HEK293 (cell line): ENCODE data around the gene CRTC1.

Source experiments
- CTCF ChIA-PET: fragments of 350-600 bp; formaldehyde crosslinking; extraction: SDS; loops from one replicate; lab custom pipeline; 2021; ENCODE audit warnings: antibody characterized with exemption; lab: Yijun Ruan, JAX
- POLR2A ChIA-PET: fragments of 300-600 bp; formaldehyde crosslinking; extraction: SDS; loops from one replicate; lab custom pipeline; 2020; ENCODE audit warnings: antibody characterized with exemption, inconsistent platforms; lab: Yijun Ruan, JAX
- H3K27ac ChIP-seq: fragments of 200-500 bp; sonication (Bioruptor generic); 2 replicates; pipeline ENCODE4 v1.5.1; 2014; ENCODE audit warnings: low read depth, low read length, control low read depth, inconsistent platforms; ENCODE audit errors: extremely low read depth
- H3K36me3 ChIP-seq, 2 experiments: fragments of 200-500 bp in 1 of 2; sonication (Bioruptor generic) in 1 of 2; 1 replicate in 1 of 2; 2 replicates in 1 of 2; pipeline ENCODE4 v1.5.1; 2014 to 2017; ENCODE audit warnings: inconsistent platforms in 2 of 2, low read length in 2 of 2; ENCODE audit not compliant: control insufficient read depth in 2 of 2, insufficient read depth in 1 of 2
- H3K4me1 ChIP-seq: fragments of 200-500 bp; sonication (Bioruptor generic); 2 replicates; pipeline ENCODE4 v1.5.1; 2014; ENCODE audit warnings: mild to moderate bottlenecking, low read length, inconsistent platforms; ENCODE audit not compliant: control insufficient read depth, insufficient read depth
- H3K4me3 ChIP-seq: 2 replicates; pipeline ENCODE4 v1.5.1; 2011; ENCODE audit warnings: low read depth, mild to moderate bottlenecking, control low read depth, low read length, moderate library complexity
- H3K9me3 ChIP-seq: fragments of 200-500 bp; sonication (Bioruptor generic); 2 replicates; pipeline ENCODE4 v1.5.1; 2014; ENCODE audit warnings: low read depth, low read length, inconsistent platforms; ENCODE audit not compliant: control insufficient read depth, insufficient read depth
- AEBP2 ChIP-seq: fragments of 450-650 bp; formaldehyde crosslinking; IDR thresholded peaks from 2 replicates; pipeline ENCODE4 v1.5.1; 2016; ENCODE audit warnings: missing biosample characterization, missing genetic modification characterization, borderline replicate concordance
- BCL11A ChIP-seq: fragments of 450-650 bp; formaldehyde crosslinking; IDR thresholded peaks from 2 replicates; pipeline ENCODE4 v1.5.1; 2016; ENCODE audit warnings: low read depth, missing biosample characterization, missing genetic modification characterization
- HOXC10 ChIP-seq: sonication (generic); formaldehyde crosslinking; IDR thresholded peaks from 2 replicates; pipeline ENCODE4 v1.8.1; 2023; ENCODE audit warnings: mild to moderate bottlenecking, missing genetic modification reagents
- IKZF3 ChIP-seq: fragments of 450-650 bp; IDR thresholded peaks from 2 replicates; pipeline ENCODE4 v1.5.0; 2018; ENCODE audit warnings: missing biosample characterization, mild to moderate bottlenecking, missing genetic modification characterization, moderate library complexity
- SETDB1 ChIP-seq: IDR thresholded peaks from one replicate; pipeline ENCODE4 v1.6.1; 2017; ENCODE audit warnings: mild to moderate bottlenecking, low read length, moderate library complexity, mixed read lengths; ENCODE audit not compliant: insufficient read length
- SP2 ChIP-seq: fragments of 450-650 bp; formaldehyde crosslinking; IDR thresholded peaks from 2 replicates; pipeline ENCODE4 v1.5.1; 2016; ENCODE audit warnings: missing biosample characterization, missing genetic modification characterization
- SP3 ChIP-seq: fragments of 450-650 bp; formaldehyde crosslinking; IDR thresholded peaks from 2 replicates; pipeline ENCODE4 v1.5.1; 2016; ENCODE audit warnings: missing biosample characterization, missing genetic modification characterization
- ZBTB44 ChIP-seq: fragments of 450-650 bp; IDR thresholded peaks from 2 replicates; pipeline ENCODE4 v1.5.1; 2018; ENCODE audit warnings: missing biosample characterization, mild to moderate bottlenecking, missing genetic modification characterization
- ZBTB48 ChIP-seq: fragments of 450-650 bp; formaldehyde crosslinking; IDR thresholded peaks from 2 replicates; pipeline ENCODE4 v1.5.1; 2016; ENCODE audit warnings: missing biosample characterization, missing genetic modification characterization
- ZFHX2 ChIP-seq: fragments of 450-650 bp; formaldehyde crosslinking; conservative IDR thresholded peaks from 2 replicates; pipeline ENCODE4 v1.5.1; 2016; ENCODE audit warnings: missing biosample characterization, missing genetic modification characterization
- ZFP37 ChIP-seq: fragments of 450-650 bp; formaldehyde crosslinking; IDR thresholded peaks from 2 replicates; pipeline ENCODE4 v1.5.1; 2016; ENCODE audit warnings: missing biosample characterization, missing genetic modification characterization
- ZNF10 ChIP-seq: fragments of 450-650 bp; formaldehyde crosslinking; IDR thresholded peaks from 2 replicates; pipeline ENCODE4 v1.5.1; 2017; ENCODE audit warnings: missing biosample characterization, missing genetic modification characterization
- ZNF114 ChIP-seq: fragments of 450-650 bp; formaldehyde crosslinking; IDR thresholded peaks from 2 replicates; pipeline ENCODE4 v1.5.0; 2017; ENCODE audit warnings: missing biosample characterization, missing genetic modification characterization
- ZNF175 ChIP-seq: fragments of 450-650 bp; formaldehyde crosslinking; IDR thresholded peaks from 2 replicates; pipeline ENCODE4 v1.5.1; 2016; ENCODE audit warnings: missing biosample characterization, missing genetic modification characterization
- ZNF19 ChIP-seq: fragments of 450-650 bp; formaldehyde crosslinking; IDR thresholded peaks from 2 replicates; pipeline ENCODE4; 2016; ENCODE audit warnings: missing biosample characterization, missing genetic modification characterization, low read depth
- ZNF2 ChIP-seq: fragments of 450-650 bp; formaldehyde crosslinking; IDR thresholded peaks from 2 replicates; pipeline ENCODE4 v1.5.1; 2016; ENCODE audit warnings: missing biosample characterization, missing genetic modification characterization
- ZNF223 ChIP-seq: fragments of 450-650 bp; formaldehyde crosslinking; IDR thresholded peaks from 2 replicates; pipeline ENCODE4 v1.5.1; 2016; ENCODE audit warnings: missing biosample characterization, missing genetic modification characterization
- ZNF302 ChIP-seq: fragments of 450-650 bp; formaldehyde crosslinking; IDR thresholded peaks from 2 replicates; pipeline ENCODE4 v1.5.1; 2016; ENCODE audit warnings: missing biosample characterization, missing genetic modification characterization, low read depth
- ZNF37A ChIP-seq: fragments of 450-650 bp; IDR thresholded peaks from 2 replicates; pipeline ENCODE4 v1.5.1; 2018; ENCODE audit warnings: missing biosample characterization, missing genetic modification characterization
- ZNF394 ChIP-seq: fragments of 450-650 bp; formaldehyde crosslinking; IDR thresholded peaks from 2 replicates; pipeline ENCODE4 v1.5.1; 2016; ENCODE audit warnings: missing biosample characterization, missing genetic modification characterization, mild to moderate bottlenecking, moderate library complexity, borderline replicate concordance
- ZNF658 ChIP-seq: fragments of 450-650 bp; formaldehyde crosslinking; IDR thresholded peaks from 2 replicates; pipeline ENCODE4; 2016; ENCODE audit warnings: missing biosample characterization, missing genetic modification characterization
- ZNF664 ChIP-seq: fragments of 450-650 bp; formaldehyde crosslinking; IDR thresholded peaks from 2 replicates; pipeline ENCODE4 v1.5.1; 2016; ENCODE audit warnings: missing biosample characterization, missing genetic modification characterization
- ZNF747 ChIP-seq: fragments of 450-650 bp; formaldehyde crosslinking; IDR thresholded peaks from 2 replicates; pipeline ENCODE4 v1.5.1; 2016; ENCODE audit warnings: missing biosample characterization, missing genetic modification characterization
- TF ChIP-seq, protein P1 (sequence below): fragments of 450-650 bp; formaldehyde crosslinking; IDR thresholded peaks from 2 replicates; pipeline ENCODE4 v1.5.1; 2017; ENCODE audit warnings: missing biosample characterization, missing genetic modification characterization
- TF ChIP-seq, protein P2 (sequence below): fragments of 450-650 bp; formaldehyde crosslinking; IDR thresholded peaks from 2 replicates; pipeline ENCODE4 v1.5.1; 2016; ENCODE audit warnings: missing biosample characterization, missing genetic modification characterization
- TF ChIP-seq, protein P3 (sequence below): fragments of 450-650 bp; formaldehyde crosslinking; IDR thresholded peaks from 2 replicates; pipeline ENCODE4 v1.5.1; 2016; ENCODE audit warnings: missing biosample characterization, missing genetic modification characterization
- TF ChIP-seq, protein P4 (sequence below): fragments of 450-650 bp; formaldehyde crosslinking; IDR thresholded peaks from 2 replicates; pipeline ENCODE4 v1.5.1; 2016; ENCODE audit warnings: missing biosample characterization, missing genetic modification characterization, low read depth

Gene CRTC1

GRCh38 chr19:18773682-18774081 lies 90.2 kb downstream of the CRTC1 start:
- CTCF ChIA-PET, result interaction anchor here (0.5 to 1.1 kb wide), 4 partner anchors 72 to 96 kb away, joined by 3 to 7 read pairs (median 7); no protein-coding TSS in a partner anchor
- no peak overlapping the region for H3K27ac ChIP-seq
- no peaks in the 10 kb centered on the region for H3K4me1 ChIP-seq
- H3K9me3 ChIP-seq, result no peaks in the 10 kb centered on the region
- no peak overlapping the region for H3K4me3 ChIP-seq
- no peaks in the 10 kb centered on the region for H3K36me3 ChIP-seq
- POLR2A ChIA-PET, result no interaction called here
- no peak for TF ChIP-seq ZNF223
- TF ChIP-seq HOXC10 (CRISPR knock-in tag), result no peak
- TF ChIP-seq SP2 (tag by site-specific recombination), result no peak
- no peak for TF ChIP-seq ZNF394 (tag by site-specific recombination)
- no peak for TF ChIP-seq ZNF664 (tag by site-specific recombination)
- no peak for TF ChIP-seq ZNF114 (tag by site-specific recombination)
- TF ChIP-seq ZNF302 (tag by site-specific recombination), result no peak
- no peak for TF ChIP-seq SETDB1
- no peak for TF ChIP-seq ZNF747 (tag by site-specific recombination)
- no peak for TF ChIP-seq ZBTB44
- no peak for TF ChIP-seq ZNF19 (tag by site-specific recombination)
- TF ChIP-seq BCL11A (tag by site-specific recombination), result no peak
- TF ChIP-seq, protein P1, sequence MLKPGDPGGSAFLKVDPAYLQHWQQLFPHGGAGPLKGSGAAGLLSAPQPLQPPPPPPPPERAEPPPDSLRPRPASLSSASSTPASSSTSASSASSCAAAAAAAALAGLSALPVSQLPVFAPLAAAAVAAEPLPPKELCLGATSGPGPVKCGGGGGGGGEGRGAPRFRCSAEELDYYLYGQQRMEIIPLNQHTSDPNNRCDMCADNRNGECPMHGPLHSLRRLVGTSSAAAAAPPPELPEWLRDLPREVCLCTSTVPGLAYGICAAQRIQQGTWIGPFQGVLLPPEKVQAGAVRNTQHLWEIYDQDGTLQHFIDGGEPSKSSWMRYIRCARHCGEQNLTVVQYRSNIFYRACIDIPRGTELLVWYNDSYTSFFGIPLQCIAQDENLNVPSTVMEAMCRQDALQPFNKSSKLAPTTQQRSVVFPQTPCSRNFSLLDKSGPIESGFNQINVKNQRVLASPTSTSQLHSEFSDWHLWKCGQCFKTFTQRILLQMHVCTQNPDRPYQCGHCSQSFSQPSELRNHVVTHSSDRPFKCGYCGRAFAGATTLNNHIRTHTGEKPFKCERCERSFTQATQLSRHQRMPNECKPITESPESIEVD (tag by site-specific recombination), result no peak
- TF ChIP-seq ZFHX2 (tag by site-specific recombination), result no peak
- no peak for TF ChIP-seq IKZF3 (tag by site-specific recombination)
- TF ChIP-seq, all 188 proteins: peak for 0

GRCh38 chr19:18774107-18774506 lies 90.6 kb downstream of the CRTC1 start:
- ChIA-PET CTCF (interaction anchor here (0.5 to 1.1 kb wide), 3 partner anchors 71 to 97 kb away, joined by 7 read pairs; no protein-coding TSS in a partner anchor), POLR2A (no interaction called here)
- no peaks in the 10 kb centered on the region for H3K4me1 ChIP-seq
- no peak overlapping the region for H3K27ac ChIP-seq
- no peak overlapping the region for H3K4me3 ChIP-seq
- H3K9me3 ChIP-seq, result no peaks in the 10 kb centered on the region
- no peaks in the 10 kb centered on the region for H3K36me3 ChIP-seq
- TF ChIP-seq ZFP37 (no peak), ZBTB48 (no peak), ZNF175 (no peak), ZNF37A (no peak), ZNF2 (tag by site-specific recombination) (no peak), SP3 (no peak), ZNF658 (no peak), BCL11A (tag by site-specific recombination) (no peak), ZNF10 (tag by site-specific recombination) (no peak), AEBP2 (tag by site-specific recombination) (no peak)
- TF ChIP-seq, protein P2, sequence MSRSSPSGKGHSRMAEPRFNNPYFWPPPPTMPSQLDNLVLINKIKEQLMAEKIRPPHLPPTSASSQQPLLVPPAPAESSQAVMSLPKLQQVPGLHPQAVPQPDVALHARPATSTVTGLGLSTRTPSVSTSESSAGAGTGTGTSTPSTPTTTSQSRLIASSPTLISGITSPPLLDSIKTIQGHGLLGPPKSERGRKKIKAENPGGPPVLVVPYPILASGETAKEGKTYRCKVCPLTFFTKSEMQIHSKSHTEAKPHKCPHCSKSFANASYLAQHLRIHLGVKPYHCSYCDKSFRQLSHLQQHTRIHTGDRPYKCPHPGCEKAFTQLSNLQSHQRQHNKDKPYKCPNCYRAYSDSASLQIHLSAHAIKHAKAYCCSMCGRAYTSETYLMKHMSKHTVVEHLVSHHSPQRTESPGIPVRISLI (tag by site-specific recombination), result no peak
- TF ChIP-seq, protein P3, sequence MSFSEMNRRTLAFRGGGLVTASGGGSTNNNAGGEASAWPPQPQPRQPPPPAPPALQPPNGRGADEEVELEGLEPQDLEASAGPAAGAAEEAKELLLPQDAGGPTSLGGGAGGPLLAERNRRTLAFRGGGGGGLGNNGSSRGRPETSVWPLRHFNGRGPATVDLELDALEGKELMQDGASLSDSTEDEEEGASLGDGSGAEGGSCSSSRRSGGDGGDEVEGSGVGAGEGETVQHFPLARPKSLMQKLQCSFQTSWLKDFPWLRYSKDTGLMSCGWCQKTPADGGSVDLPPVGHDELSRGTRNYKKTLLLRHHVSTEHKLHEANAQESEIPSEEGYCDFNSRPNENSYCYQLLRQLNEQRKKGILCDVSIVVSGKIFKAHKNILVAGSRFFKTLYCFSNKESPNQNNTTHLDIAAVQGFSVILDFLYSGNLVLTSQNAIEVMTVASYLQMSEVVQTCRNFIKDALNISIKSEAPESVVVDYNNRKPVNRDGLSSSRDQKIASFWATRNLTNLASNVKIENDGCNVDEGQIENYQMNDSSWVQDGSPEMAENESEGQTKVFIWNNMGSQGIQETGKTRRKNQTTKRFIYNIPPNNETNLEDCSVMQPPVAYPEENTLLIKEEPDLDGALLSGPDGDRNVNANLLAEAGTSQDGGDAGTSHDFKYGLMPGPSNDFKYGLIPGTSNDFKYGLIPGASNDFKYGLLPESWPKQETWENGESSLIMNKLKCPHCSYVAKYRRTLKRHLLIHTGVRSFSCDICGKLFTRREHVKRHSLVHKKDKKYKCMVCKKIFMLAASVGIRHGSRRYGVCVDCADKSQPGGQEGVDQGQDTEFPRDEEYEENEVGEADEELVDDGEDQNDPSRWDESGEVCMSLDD (tag by site-specific recombination), result no peak
- TF ChIP-seq, protein P4, sequence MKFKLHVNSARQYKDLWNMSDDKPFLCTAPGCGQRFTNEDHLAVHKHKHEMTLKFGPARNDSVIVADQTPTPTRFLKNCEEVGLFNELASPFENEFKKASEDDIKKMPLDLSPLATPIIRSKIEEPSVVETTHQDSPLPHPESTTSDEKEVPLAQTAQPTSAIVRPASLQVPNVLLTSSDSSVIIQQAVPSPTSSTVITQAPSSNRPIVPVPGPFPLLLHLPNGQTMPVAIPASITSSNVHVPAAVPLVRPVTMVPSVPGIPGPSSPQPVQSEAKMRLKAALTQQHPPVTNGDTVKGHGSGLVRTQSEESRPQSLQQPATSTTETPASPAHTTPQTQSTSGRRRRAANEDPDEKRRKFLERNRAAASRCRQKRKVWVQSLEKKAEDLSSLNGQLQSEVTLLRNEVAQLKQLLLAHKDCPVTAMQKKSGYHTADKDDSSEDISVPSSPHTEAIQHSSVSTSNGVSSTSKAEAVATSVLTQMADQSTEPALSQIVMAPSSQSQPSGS (tag by site-specific recombination), result no peak
